K562 (cell line): ENCODE measurements around the gene BRD4. TPM values are rescaled to one million over a fixed set of nuclear protein-coding genes. Genes with fewer than 3 reads are reported as not detected.

Source experiments
- ATAC-seq: fragments of 200-7000 bp; cut with Tn5 transposase; 3 replicates; pipeline ENCODE4 v1.9.1; 2020; ENCODE audit warnings: moderate library complexity
- BruUV-seq: library from RNA; stranded (reverse); fragments of 400-500 nt; replicated peaks from 2 replicates; lab custom pipeline; 2021; lab: Mats Ljungman, UMichigan
- CTCF ChIA-PET: fragments of 300-600 bp; formaldehyde crosslinking; extraction: SDS; loops from one replicate; lab custom pipeline; 2021; ENCODE audit warnings: low intra/inter-chr PET ratio; lab: Yijun Ruan, JAX
- POLR2A ChIA-PET: fragments of 300-600, 350-650 bp; sonication (Branson Sonifier 250); formaldehyde crosslinking; extraction: SDS; loops from one replicate; lab custom pipeline; 2021; ENCODE audit warnings: antibody characterized with exemption, inconsistent platforms; lab: Yijun Ruan, JAX
- DNase-seq, 4 experiments: peaks; one replicate each; pipeline versions ENCODE4 v3.0.0 to v3.0.0-alpha.2; 2011 to 2018; ENCODE audit warnings: low spot score in 3 of 4, mixed read lengths in 3 of 4; ENCODE audit errors: extremely low read depth in 1 of 4
- FAIRE-seq: peaks from 2 replicates; lab custom pipeline; 2011; peaks lifted over from hg19 to GRCh38; lab: Jason Lieb, UNC
- H2AFZ ChIP-seq: 2 replicates; pipeline ENCODE4 v1.6.0; 2011; ENCODE audit warnings: low read depth, low read length, control low read depth, inconsistent platforms
- H3K27ac ChIP-seq: fragments of 200-600 bp; 3 replicates; pipeline ENCODE4 v1.8.0; 2011; ENCODE audit warnings: low read depth, mild to moderate bottlenecking, control low read depth, inconsistent platforms, low read length, moderate library complexity, mixed read lengths; ENCODE audit errors: extremely low read depth
- H3K27me3 ChIP-seq, 2 experiments: fragments of 300-600 bp in 1 of 2; 2 replicates in 1 of 2; 3 replicates in 1 of 2; pipeline versions ENCODE4 v1.6.0 to v1.8.0; 2011; ENCODE audit warnings: inconsistent platforms in 2 of 2, low read length in 2 of 2, mild to moderate bottlenecking in 1 of 2, mixed read lengths in 1 of 2, moderate library complexity in 1 of 2; ENCODE audit not compliant: control insufficient read depth in 2 of 2, insufficient read depth in 2 of 2
- H3K36me3 ChIP-seq: fragments of 300-600 bp; 3 replicates; pipeline ENCODE4 v1.8.0; 2011; ENCODE audit warnings: mild to moderate bottlenecking, low read length, inconsistent platforms; ENCODE audit not compliant: control insufficient read depth, insufficient read depth
- H3K4me1 ChIP-seq, 2 experiments: fragments of 200-600 bp in 1 of 2; replicated peaks in 1 of 2; 2 replicates in 1 of 2; 3 replicates in 1 of 2; pipeline versions ENCODE4 v1.5.1 to v1.8.0; 2011; ENCODE audit warnings: inconsistent platforms in 2 of 2, low read length in 2 of 2, mild to moderate bottlenecking in 1 of 2, mixed read lengths in 1 of 2, moderate library complexity in 1 of 2; ENCODE audit not compliant: control insufficient read depth in 2 of 2, insufficient read depth in 2 of 2
- H3K4me2 ChIP-seq: 2 replicates; pipeline ENCODE4 v1.6.1; 2011; ENCODE audit warnings: low read length, control low read depth, inconsistent platforms, mixed read lengths; ENCODE audit not compliant: insufficient read depth
- H3K4me3 ChIP-seq: fragments of 200-600 bp; sonication (generic), shearing (Covaris generic); 2 replicates; pipeline ENCODE4 v1.5.1; 2016; ENCODE audit warnings: control low read depth, inconsistent platforms
- H3K79me2 ChIP-seq: fragments of 200-600 bp; 3 replicates; pipeline ENCODE4 v1.8.0; 2011; ENCODE audit warnings: low read length, inconsistent platforms; ENCODE audit not compliant: control insufficient read depth, insufficient read depth
- H3K9ac ChIP-seq, 2 experiments: 2 replicates each; pipeline versions ENCODE4 v1.6.0 to v1.6.1; 2011; ENCODE audit warnings: low read depth in 2 of 2, low read length in 2 of 2, control low read depth in 1 of 2, inconsistent platforms in 1 of 2, mild to moderate bottlenecking in 1 of 2, mixed read lengths in 1 of 2; ENCODE audit not compliant: insufficient read depth in 1 of 2
- H3K9me1 ChIP-seq: one replicate; pipeline ENCODE4 v1.6.0; 2011; ENCODE audit warnings: inconsistent platforms, mild to moderate bottlenecking, low read length, moderate library complexity; ENCODE audit not compliant: control insufficient read depth, insufficient read depth
- H3K9me3 ChIP-seq: replicated peaks from 2 replicates; pipeline ENCODE4 v1.5.1; 2011; ENCODE audit warnings: low read depth, low read length, inconsistent platforms; ENCODE audit not compliant: control insufficient read depth, insufficient read depth
- H4K20me1 ChIP-seq: replicated peaks from 2 replicates; pipeline ENCODE4 v1.6.1; 2011; ENCODE audit warnings: low read length, inconsistent platforms, mixed read lengths; ENCODE audit not compliant: control insufficient read depth, insufficient read depth
- CLOCK ChIP-seq: fragments of 250-450 bp; sonication (Bioruptor Pico); IDR thresholded peaks from 2 replicates; pipeline ENCODE4 v1.4.0; 2020; ENCODE audit warnings: mild to moderate bottlenecking, moderate library complexity, borderline replicate concordance
- HNRNPL ChIP-seq: fragments of 200-400 bp; formaldehyde crosslinking; IDR thresholded peaks from 2 replicates; pipeline ENCODE4 v1.6.1; 2017; ENCODE audit warnings: low read depth, mild to moderate bottlenecking, low read length
- MAX ChIP-seq: sonication (generic); formaldehyde crosslinking; IDR thresholded peaks from 2 replicates; pipeline ENCODE4 v1.9.0; 2022; ENCODE audit warnings: mild to moderate bottlenecking, missing genetic modification reagents
- NFE2 ChIP-seq: IDR thresholded peaks from 2 replicates; pipeline ENCODE4 v1.6.1; 2014; ENCODE audit warnings: antibody characterized with exemption, low read depth
- WGBS: fragments of 100-300 bp; shearing (Covaris generic); methylation state at CpG from one replicate; pipeline ENCODE4 v1.1.6; 2016; ENCODE audit warnings: low coverage, mixed read lengths; ENCODE audit not compliant: insufficient coverage; ENCODE audit errors: missing lambda C conversion rate; 5-methylcytosine and 5-hydroxymethylcytosine counted together
- in situ Hi-C: fragments of 300-500 bp; cut with MboI; formaldehyde crosslinking; loops from 4 replicates; pipeline ENCODE4 v1.15.0; 2018; ENCODE audit warnings: inconsistent platforms, mixed read lengths
- intact Hi-C: fragments of 100-400 bp; cut with micrococcal nuclease; formaldehyde crosslinking; loops from 2 replicates; pipeline ENCODE4 v1.14.2; 2022
- polyA plus RNA-seq, 8 experiments: library from polyadenylated mRNA; depleted of rRNA in 4 of 8; stranded (reverse) in 5 of 8; unstranded in 3 of 8; fragments of >200 nt; fragmentation: Nextera tagmentation in 2 of 8; fragmentation: Illumina TruSeq in 1 of 8; extraction: Ambion mirVana in 2 of 8; extraction: Trizol in 1 of 8; gene quantifications; 2 replicates each; pipeline versions ENCODE4 v1.2.1 to v1.2.3, GENCODE V29; 2011 to 2014; ENCODE audit warnings: inconsistent platforms in 1 of 8, missing spikeins in 1 of 8
- total RNA-seq, 7 experiments: library from RNA; depleted of rRNA in 6 of 7; stranded (reverse); fragments of >200 nt in 6 of 7; fragmentation: Illumina TruSeq in 2 of 7; extraction: Trizol in 2 of 7; gene quantifications; 2 replicates each; pipeline versions ENCODE4 v1.2.1 to v1.2.3, GENCODE V29; 2011 to 2021; ENCODE audit warnings: low replicate concordance in 1 of 7

Gene BRD4
- total and polyA plus RNA-seq, 9 of the 15 experiments (the other 6 are each of a cell fraction or from before 2014, with no cell fraction given): 1.8 to 105 (median 15.6) TPM

GRCh38 chr19:15304140-15304705 lies 28.1 kb downstream of the BRD4 start:
- H3K79me2 ChIP-seq: peaks cover 98% of the 10 kb centered on the region
- peak overlapping the region; percentile 35; the same call in 2 of the 3 replicates for H3K27ac ChIP-seq
- H3K9me1 ChIP-seq: peaks cover 5% of the 10 kb centered on the region
- H3K27me3 ChIP-seq: no peaks in the 10 kb centered on the region
- H2AFZ ChIP-seq: no peak overlapping the region
- H3K9me3 ChIP-seq: no peaks in the 10 kb centered on the region
- no peak overlapping the region; a peak in 1 of 4 replicates for H3K9ac ChIP-seq
- FAIRE-seq (no peak), ATAC-seq (peak; percentile 24), DNase-seq (no peak)
- intact Hi-C loops (no loop called here), in situ Hi-C loops (no loop called here)
- no TSS peak for BruUV-seq
- H3K4me2 ChIP-seq: 0 out of 2 replicates have a peak overlapping the region, but pooled peaks have one; percentile 10
- no peak overlapping the region for H3K4me3 ChIP-seq
- peaks cover 2 to 35% of the 10 kb centered on the region in 2 experiments; a peak in 3 of 5 replicates for H3K4me1 ChIP-seq
- POLR2A ChIA-PET: interaction anchor here (0.6 to 2.0 kb wide), 5 partner anchors 9 to 947 kb away, joined by 3 to 7 read pairs (median 3); no protein-coding TSS in a partner anchor
- TF ChIP-seq NFE2: 0 out of 2 replicates have a peak, but pooled peaks have one; percentile 8
- TF ChIP-seq MAX (CRISPR knock-in tag): no peak
- H3K36me3 ChIP-seq: peaks cover 13% of the 10 kb centered on the region; the same call in 2 of the 3 replicates
- WGBS: 55% methylated on average over 10 of the region's 10 CpGs
- CTCF ChIA-PET: no interaction called here
- peaks cover 50% of the 10 kb centered on the region for H4K20me1 ChIP-seq

GRCh38 chr19:15303105-15303780 lies 29.1 kb downstream of the BRD4 start:
- Histone ChIP-seq H3K9me1 (peaks cover 5% of the 10 kb centered on the region), H3K27me3 (no peaks in the 10 kb centered on the region), H2AFZ (no peak overlapping the region), H3K4me1 (peaks cover 2 to 42% of the 10 kb centered on the region in 2 experiments; a peak in 3 of 5 replicates), H3K9me3 (no peaks in the 10 kb centered on the region), H3K79me2 (peaks cover 98% of the 10 kb centered on the region), H4K20me1 (peaks cover 55% of the 10 kb centered on the region), H3K27ac (peak overlapping the region; percentile 36; the same call in 1 of the 3 replicates), H3K9ac (no peak overlapping the region), H3K4me2 (no peak overlapping the region), H3K4me3 (no peak overlapping the region), H3K36me3 (peaks cover 13% of the 10 kb centered on the region; the same call in 2 of the 3 replicates)
- TF ChIP-seq CLOCK (CRISPR knock-in tag) (no peak), HNRNPL (no peak)
- DNase-seq: no peak
- CTCF ChIA-PET: no interaction called here
- POLR2A ChIA-PET: interaction anchor here (0.6 to 1.6 kb wide), 4 partner anchors 9 to 46 kb away, joined by 3 to 7 read pairs (median 5); no protein-coding TSS in a partner anchor
- no peak for FAIRE-seq
- intact Hi-C loops: no loop called here
- no TSS peak for BruUV-seq
- ATAC-seq: no peak
- 88% methylated on average over 7 of the region's 7 CpGs for WGBS
- in situ Hi-C loops: no loop called here
